Natural killer cell (primary cell): Measurements from ENCODE around the gene ATP5PB. TPM values are rescaled to one million over a fixed set of nuclear protein-coding genes. Genes with fewer than 3 reads are reported as not detected.

ENCODE experiments used
- ATAC-seq, 3 donors: fragments of 150-1000 bp in 2 of 3; fragments of 200-7000 bp in 1 of 3; cut with Tn5 transposase; 1 replicate in 1 of 3; 2 replicates in 2 of 3; pipeline ENCODE4 v1.10.0; 2021; ENCODE audit warnings: mild to moderate bottlenecking in 2 of 3, moderate library complexity in 2 of 3
- DNase-seq, 2 donors: peaks; one replicate each; pipeline versions ENCODE4 v3.0.0 to v3.0.0-alpha.2; 2013 to 2021; ENCODE audit warnings: mixed read lengths in 1 of 2
- H3K27ac ChIP-seq: one replicate; pipeline ENCODE4 v1.5.1; 2013; ENCODE audit warnings: mild to moderate bottlenecking, low read length
- H3K27me3 ChIP-seq: one replicate; pipeline ENCODE4 v1.6.1; 2013; ENCODE audit warnings: low read length; ENCODE audit not compliant: control insufficient read depth, insufficient read depth
- H3K36me3 ChIP-seq: one replicate; pipeline ENCODE4 v1.6.1; 2013; ENCODE audit warnings: low read length; ENCODE audit not compliant: control insufficient read depth, insufficient read depth
- H3K4me1 ChIP-seq: one replicate; pipeline ENCODE4 v1.6.1; 2013; ENCODE audit warnings: low read length; ENCODE audit not compliant: control insufficient read depth, insufficient read depth
- H3K4me3 ChIP-seq: one replicate; pipeline ENCODE4 v1.5.1; 2013; ENCODE audit warnings: low read length
- H3K9me3 ChIP-seq: one replicate; pipeline ENCODE4 v1.6.1; 2013; ENCODE audit warnings: low read length; ENCODE audit not compliant: control insufficient read depth, insufficient read depth
- H3K27ac Mint-ChIP-seq, 2 donors: one replicate each; pipeline ENCODE4 v1.8.0; 2022; ENCODE audit warnings: mild to moderate bottlenecking in 2 of 2, mixed read lengths in 2 of 2, moderate library complexity in 1 of 2
- H3K27me3 Mint-ChIP-seq, 2 donors: one replicate each; pipeline ENCODE4 v1.8.0; 2022; ENCODE audit warnings: low read depth in 2 of 2, mixed read lengths in 2 of 2
- H3K36me3 Mint-ChIP-seq: one replicate; pipeline ENCODE4 v1.8.0; 2022; ENCODE audit warnings: mixed read lengths
- H3K4me1 Mint-ChIP-seq, 2 donors: one replicate each; pipeline ENCODE4 v1.8.0; 2022; ENCODE audit warnings: mixed read lengths in 2 of 2
- H3K4me3 Mint-ChIP-seq: one replicate; pipeline ENCODE4 v1.8.0; 2022; ENCODE audit warnings: mild to moderate bottlenecking, moderate library complexity, mixed read lengths
- H3K9me3 Mint-ChIP-seq, 2 donors: one replicate each; pipeline ENCODE4 v1.8.0; 2022; ENCODE audit warnings: mixed read lengths in 2 of 2
- WGBS: methylation state at CpG from one replicate; pipeline ENCODE4 v1.1.7; 2013; ENCODE audit warnings: missing lambda C conversion rate; ENCODE audit not compliant: insufficient coverage; 5-methylcytosine and 5-hydroxymethylcytosine counted together
- intact Hi-C: fragments of 100-400 bp; cut with micrococcal nuclease; formaldehyde crosslinking; loops from one replicate; pipeline ENCODE4 v1.14.2; 2022
- total RNA-seq, 4 donors: library from RNA; stranded (reverse); fragments of 120-200 nt in 1 of 4; gene quantifications; one replicate each; pipeline versions ENCODE4 v1.2.3 to v1.2.4, GENCODE V29; 2013 to 2022
- TF ChIP-seq, protein P1 (sequence below): fragments of 200-600 bp; IDR thresholded peaks from one replicate; pipeline ENCODE4 v1.8.0; 2022; ENCODE audit warnings: antibody characterized with exemption

Gene ATP5PB
- total RNA-seq, 3 donors from 2014 or later (not counting 1 experiment from before 2014, with no cell fraction given), result 105 to 115 (median 105) TPM

DNA sequence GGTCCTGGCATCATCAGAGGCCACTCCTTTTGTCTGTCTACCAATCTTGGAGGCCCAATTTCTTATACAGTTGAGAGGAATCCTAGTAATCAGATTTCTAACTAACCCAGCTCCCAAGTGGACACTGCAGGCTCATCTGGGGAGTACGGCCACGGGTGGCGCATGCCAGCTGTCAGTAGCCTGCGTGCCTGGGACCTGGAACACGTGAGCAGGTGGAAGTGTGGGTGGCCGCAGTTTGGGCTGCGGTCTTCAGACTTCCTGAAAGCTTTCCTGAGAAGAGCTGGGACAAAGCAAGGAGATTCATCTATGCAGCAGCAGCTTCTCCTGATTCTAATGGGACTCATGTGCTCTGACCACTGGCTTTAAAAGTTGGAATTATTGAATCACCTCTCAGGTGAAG, 41.8 kb downstream of the ATP5PB start:
- Mint-ChIP-seq H3K27me3 (no peaks in the 10 kb centered on the region), H3K4me1 (peaks cover 0 to 4% of the 10 kb centered on the region in 2 donors), H3K27ac (no peak overlapping the region), H3K4me3 (no peak overlapping the region), H3K9me3 (no peaks in the 10 kb centered on the region), H3K36me3 (no peaks in the 10 kb centered on the region)
- Histone ChIP-seq H3K4me1 (peaks cover 3% of the 10 kb centered on the region), H3K27ac (no peak overlapping the region), H3K36me3 (no peaks in the 10 kb centered on the region), H3K4me3 (no peak overlapping the region), H3K9me3 (no peaks in the 10 kb centered on the region), H3K27me3 (no peaks in the 10 kb centered on the region)
- TF ChIP-seq, protein P1, sequence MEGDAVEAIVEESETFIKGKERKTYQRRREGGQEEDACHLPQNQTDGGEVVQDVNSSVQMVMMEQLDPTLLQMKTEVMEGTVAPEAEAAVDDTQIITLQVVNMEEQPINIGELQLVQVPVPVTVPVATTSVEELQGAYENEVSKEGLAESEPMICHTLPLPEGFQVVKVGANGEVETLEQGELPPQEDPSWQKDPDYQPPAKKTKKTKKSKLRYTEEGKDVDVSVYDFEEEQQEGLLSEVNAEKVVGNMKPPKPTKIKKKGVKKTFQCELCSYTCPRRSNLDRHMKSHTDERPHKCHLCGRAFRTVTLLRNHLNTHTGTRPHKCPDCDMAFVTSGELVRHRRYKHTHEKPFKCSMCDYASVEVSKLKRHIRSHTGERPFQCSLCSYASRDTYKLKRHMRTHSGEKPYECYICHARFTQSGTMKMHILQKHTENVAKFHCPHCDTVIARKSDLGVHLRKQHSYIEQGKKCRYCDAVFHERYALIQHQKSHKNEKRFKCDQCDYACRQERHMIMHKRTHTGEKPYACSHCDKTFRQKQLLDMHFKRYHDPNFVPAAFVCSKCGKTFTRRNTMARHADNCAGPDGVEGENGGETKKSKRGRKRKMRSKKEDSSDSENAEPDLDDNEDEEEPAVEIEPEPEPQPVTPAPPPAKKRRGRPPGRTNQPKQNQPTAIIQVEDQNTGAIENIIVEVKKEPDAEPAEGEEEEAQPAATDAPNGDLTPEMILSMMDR, result no peak
- ATAC-seq (no peak), DNase-seq (no peak)
- intact Hi-C loops, result no loop called here
- WGBS, result 86% methylated on average over 7 of the region's 7 CpGs

DNA sequence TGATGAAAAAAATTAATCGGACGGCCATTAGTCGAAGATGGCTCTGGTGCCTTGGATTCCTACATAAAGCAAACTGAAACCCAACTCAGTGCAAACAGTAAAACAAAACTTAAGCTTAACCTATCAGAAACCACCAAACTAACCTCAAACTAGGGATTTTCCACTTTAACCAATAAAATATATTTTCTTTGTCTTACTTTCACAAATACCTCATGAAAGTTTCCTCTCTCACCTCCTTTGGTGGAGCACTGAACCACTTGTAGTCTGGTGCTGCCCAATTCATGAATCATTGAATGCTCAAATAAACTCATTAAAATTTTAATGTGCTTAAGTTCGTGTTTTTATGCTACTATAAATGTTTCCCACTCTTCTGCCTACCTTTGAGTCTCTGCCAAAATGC, 47.1 kb downstream of the ATP5PB start:
- no peak overlapping the region for H3K27ac ChIP-seq
- no peaks in the 10 kb centered on the region for H3K36me3 ChIP-seq
- intact Hi-C loops, result no loop called here
- no peaks in the 10 kb centered on the region for H3K9me3 ChIP-seq
- TF ChIP-seq, protein P1, result no peak
- Mint-ChIP-seq H3K27ac (no peak overlapping the region), H3K36me3 (peaks cover 6% of the 10 kb centered on the region), H3K4me1 (peaks cover 0 to 8% of the 10 kb centered on the region in 2 donors), H3K4me3 (no peak overlapping the region), H3K9me3 (peaks cover 3 to 4% of the 10 kb centered on the region in 2 donors), H3K27me3 (no peaks in the 10 kb centered on the region)
- DNase-seq (no peak), ATAC-seq (peak in 1 of 3 donors; percentile 32)
- WGBS, result 87% methylated on average over 4 of the region's 4 CpGs
- H3K4me1 ChIP-seq, result no peaks in the 10 kb centered on the region
- H3K4me3 ChIP-seq, result no peak overlapping the region
- no peaks in the 10 kb centered on the region for H3K27me3 ChIP-seq

DNA sequence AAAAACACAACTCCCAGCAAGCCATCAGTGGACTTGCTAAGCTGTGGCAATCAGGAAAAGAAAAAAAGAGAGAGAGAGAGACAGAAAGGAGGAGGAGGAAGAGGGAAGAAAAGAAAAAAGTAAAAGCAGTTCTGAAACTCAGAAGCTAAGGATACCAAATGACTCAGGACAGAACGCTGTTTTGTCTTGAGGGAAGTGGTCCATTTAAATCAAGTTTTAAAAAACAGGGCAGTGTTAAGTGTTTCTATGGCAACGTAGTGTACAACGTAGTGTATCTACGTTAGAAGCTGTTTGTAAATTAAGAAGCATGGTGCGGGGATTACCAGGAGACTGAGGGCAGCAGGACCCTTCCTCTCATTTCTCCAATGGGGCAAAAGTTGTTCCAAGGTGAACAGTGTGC, 48.3 kb downstream of the ATP5PB start:
- intact Hi-C loops, result no loop called here
- WGBS, result 71% methylated on average over 5 of the region's 5 CpGs

More for the DNA sequence above, 48.3 kb downstream of the ATP5PB start:
- Mint-ChIP-seq H3K4me3 (no peak overlapping the region), H3K36me3 (peaks cover 6% of the 10 kb centered on the region), H3K27ac (no peak overlapping the region), H3K27me3 (no peaks in the 10 kb centered on the region), H3K9me3 (peaks cover 3 to 4% of the 10 kb centered on the region in 2 donors), H3K4me1 (peaks cover 0 to 8% of the 10 kb centered on the region in 2 donors)
- Histone ChIP-seq H3K9me3 (no peaks in the 10 kb centered on the region), H3K4me1 (no peaks in the 10 kb centered on the region), H3K4me3 (no peak overlapping the region), H3K36me3 (no peaks in the 10 kb centered on the region), H3K27ac (no peak overlapping the region), H3K27me3 (no peaks in the 10 kb centered on the region)
- ATAC-seq (no peak), DNase-seq (no peak)
- TF ChIP-seq, protein P1, result no peak
